ENCODE measurements around the gene ITIH4.
A peak's percentile ranks its signal among the peaks of the same experiment; 100 is the strongest.

ITIH4 gene

DNA sequence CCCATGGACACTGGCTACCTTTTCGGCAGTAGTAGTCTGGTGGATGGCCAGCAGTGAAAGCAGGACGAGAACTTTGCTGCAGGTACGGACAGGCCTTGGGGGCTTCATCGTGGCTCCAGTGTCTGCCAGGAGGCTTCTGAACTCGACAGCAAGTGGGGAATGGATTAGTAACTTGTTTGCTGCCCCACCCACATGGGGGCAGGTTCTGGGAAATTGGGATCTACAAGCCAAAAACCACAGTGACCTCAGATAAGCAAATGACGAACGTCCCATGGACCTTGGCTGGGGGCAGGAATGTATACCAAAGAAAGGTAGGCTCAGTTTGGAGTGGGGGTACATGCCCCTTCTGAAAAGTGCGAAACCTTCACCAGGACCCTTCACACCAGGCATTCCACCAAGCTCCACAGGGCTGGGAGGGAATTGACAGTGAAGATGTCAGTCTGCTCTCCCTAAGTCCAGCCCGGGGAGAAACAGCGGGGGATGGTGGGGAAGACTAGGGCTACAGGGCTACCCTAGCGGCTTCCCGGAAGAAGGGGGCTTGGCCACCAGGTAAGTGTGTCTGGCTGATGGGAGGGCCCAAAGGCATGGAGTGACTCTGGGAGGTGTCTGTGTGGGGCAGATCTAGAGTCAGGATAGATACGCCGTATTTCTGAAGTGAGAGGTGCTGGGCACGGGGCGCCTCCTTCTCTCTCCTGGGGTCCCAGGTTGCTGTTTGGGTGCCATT is at the start of gene ITIH4:
Gene ITIH4, minus strand, starts transcription at position 138 of the 724 bp plus-strand sequence. Its CDS starts 30 bp downstream, at position 108.
- peaks cover 0 to 5% of the 10 kb centered on the region in 2 experiments; a peak in 1 of 3 replicates for H3K36me3 ChIP-seq (ENCODE audit: control insufficient read depth in 2 of 2, insufficient read depth in 1 of 2, low read length in 2 of 2)
- no peak within 1 kb of the TSS for H3K4me3 ChIP-seq (ENCODE audit: low read depth, low read length)
- H3K4me1 ChIP-seq (ENCODE audit: control insufficient read depth, insufficient read depth, low read length): peaks cover 12% of the 10 kb centered on the region; the same call in 1 of the 2 replicates
- ChIA-PET CTCF (interaction anchor here (0.6 to 0.8 kb wide), 2 partner anchors 9 to 30 kb away, joined by 3 to 4 read pairs; no protein-coding TSS in a partner anchor), POLR2A (interaction anchor here (0.5 kb wide), 1 partner anchor 156 kb away, joined by 3 read pairs; no protein-coding TSS in a partner anchor)
- no peak for TF ChIP-seq ZNF555 (tag by site-specific recombination; conservative IDR thresholded peaks at IDR 0.05)
- TF ChIP-seq, protein P1, sequence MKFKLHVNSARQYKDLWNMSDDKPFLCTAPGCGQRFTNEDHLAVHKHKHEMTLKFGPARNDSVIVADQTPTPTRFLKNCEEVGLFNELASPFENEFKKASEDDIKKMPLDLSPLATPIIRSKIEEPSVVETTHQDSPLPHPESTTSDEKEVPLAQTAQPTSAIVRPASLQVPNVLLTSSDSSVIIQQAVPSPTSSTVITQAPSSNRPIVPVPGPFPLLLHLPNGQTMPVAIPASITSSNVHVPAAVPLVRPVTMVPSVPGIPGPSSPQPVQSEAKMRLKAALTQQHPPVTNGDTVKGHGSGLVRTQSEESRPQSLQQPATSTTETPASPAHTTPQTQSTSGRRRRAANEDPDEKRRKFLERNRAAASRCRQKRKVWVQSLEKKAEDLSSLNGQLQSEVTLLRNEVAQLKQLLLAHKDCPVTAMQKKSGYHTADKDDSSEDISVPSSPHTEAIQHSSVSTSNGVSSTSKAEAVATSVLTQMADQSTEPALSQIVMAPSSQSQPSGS (tag by site-specific recombination; IDR thresholded peaks at IDR 0.05; ENCODE audit: low read depth): no peak
- TF ChIP-seq ZNF785 (tag by site-specific recombination; IDR thresholded peaks at IDR 0.05): no peak
- 0 out of 2 replicates have a peak, but pooled peaks have one; percentile 24 for TF ChIP-seq ZFHX2 (tag by site-specific recombination; conservative IDR thresholded peaks at IDR 0.05)
- no peak for TF ChIP-seq ZFP69B (tag by site-specific recombination; IDR thresholded peaks at IDR 0.05)
- TF ChIP-seq WT1 (tag by site-specific recombination; IDR thresholded peaks at IDR 0.05): no peak
- TF ChIP-seq, protein P2, sequence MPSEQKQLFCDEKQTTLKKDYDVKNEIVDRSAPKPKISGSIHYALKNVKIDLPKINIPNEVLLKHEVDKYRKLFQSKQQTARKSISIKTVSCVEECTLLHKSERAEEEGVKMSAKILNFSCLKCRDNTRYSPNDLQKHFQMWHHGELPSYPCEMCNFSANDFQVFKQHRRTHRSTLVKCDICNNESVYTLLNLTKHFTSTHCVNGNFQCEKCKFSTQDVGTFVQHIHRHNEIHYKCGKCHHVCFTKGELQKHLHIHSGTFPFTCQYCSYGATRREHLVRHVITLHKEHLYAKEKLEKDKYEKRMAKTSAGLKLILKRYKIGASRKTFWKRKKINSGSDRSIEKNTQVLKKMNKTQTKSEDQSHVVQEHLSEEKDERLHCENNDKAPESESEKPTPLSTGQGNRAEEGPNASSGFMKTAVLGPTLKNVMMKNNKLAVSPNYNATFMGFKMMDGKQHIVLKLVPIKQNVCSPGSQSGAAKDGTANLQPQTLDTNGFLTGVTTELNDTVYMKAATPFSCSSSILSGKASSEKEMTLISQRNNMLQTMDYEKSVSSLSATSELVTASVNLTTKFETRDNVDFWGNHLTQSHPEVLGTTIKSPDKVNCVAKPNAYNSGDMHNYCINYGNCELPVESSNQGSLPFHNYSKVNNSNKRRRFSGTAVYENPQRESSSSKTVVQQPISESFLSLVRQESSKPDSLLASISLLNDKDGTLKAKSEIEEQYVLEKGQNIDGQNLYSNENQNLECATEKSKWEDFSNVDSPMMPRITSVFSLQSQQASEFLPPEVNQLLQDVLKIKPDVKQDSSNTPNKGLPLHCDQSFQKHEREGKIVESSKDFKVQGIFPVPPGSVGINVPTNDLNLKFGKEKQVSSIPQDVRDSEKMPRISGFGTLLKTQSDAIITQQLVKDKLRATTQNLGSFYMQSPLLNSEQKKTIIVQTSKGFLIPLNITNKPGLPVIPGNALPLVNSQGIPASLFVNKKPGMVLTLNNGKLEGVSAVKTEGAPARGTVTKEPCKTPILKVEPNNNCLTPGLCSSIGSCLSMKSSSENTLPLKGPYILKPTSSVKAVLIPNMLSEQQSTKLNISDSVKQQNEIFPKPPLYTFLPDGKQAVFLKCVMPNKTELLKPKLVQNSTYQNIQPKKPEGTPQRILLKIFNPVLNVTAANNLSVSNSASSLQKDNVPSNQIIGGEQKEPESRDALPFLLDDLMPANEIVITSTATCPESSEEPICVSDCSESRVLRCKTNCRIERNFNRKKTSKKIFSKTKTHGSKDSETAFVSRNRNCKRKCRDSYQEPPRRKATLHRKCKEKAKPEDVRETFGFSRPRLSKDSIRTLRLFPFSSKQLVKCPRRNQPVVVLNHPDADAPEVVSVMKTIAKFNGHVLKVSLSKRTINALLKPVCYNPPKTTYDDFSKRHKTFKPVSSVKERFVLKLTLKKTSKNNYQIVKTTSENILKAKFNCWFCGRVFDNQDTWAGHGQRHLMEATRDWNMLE (tag by site-specific recombination; conservative IDR thresholded peaks at IDR 0.05; ENCODE audit: low read depth): no peak
- no peak for TF ChIP-seq SCRT2 (tag by site-specific recombination; IDR thresholded peaks at IDR 0.05)
- TF ChIP-seq ZNF624 (tag by site-specific recombination; IDR thresholded peaks at IDR 0.05): no peak
- no peak for TF ChIP-seq ZNF221 (tag by site-specific recombination; IDR thresholded peaks at IDR 0.05; ENCODE audit: borderline replicate concordance)
- TF ChIP-seq ZNF544 (tag by site-specific recombination; IDR thresholded peaks at IDR 0.05): no peak
- no peak for TF ChIP-seq TCF7L2 (IDR thresholded peaks at IDR 0.05; ENCODE audit: borderline replicate concordance, low read depth, low read length)
- TF ChIP-seq, protein P3, sequence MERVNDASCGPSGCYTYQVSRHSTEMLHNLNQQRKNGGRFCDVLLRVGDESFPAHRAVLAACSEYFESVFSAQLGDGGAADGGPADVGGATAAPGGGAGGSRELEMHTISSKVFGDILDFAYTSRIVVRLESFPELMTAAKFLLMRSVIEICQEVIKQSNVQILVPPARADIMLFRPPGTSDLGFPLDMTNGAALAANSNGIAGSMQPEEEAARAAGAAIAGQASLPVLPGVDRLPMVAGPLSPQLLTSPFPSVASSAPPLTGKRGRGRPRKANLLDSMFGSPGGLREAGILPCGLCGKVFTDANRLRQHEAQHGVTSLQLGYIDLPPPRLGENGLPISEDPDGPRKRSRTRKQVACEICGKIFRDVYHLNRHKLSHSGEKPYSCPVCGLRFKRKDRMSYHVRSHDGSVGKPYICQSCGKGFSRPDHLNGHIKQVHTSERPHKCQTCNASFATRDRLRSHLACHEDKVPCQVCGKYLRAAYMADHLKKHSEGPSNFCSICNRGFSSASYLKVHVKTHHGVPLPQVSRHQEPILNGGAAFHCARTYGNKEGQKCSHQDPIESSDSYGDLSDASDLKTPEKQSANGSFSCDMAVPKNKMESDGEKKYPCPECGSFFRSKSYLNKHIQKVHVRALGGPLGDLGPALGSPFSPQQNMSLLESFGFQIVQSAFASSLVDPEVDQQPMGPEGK (tag by site-specific recombination; IDR thresholded peaks at IDR 0.05): 0 out of 2 replicates have a peak, but pooled peaks have one; percentile 22
- TF ChIP-seq ZNF629 (tag by site-specific recombination; IDR thresholded peaks at IDR 0.05): 0 out of 2 replicates have a peak, but pooled peaks have one; percentile 14
- no peak for TF ChIP-seq ZNF596 (tag by site-specific recombination; IDR thresholded peaks at IDR 0.05)
- TF ChIP-seq ZBTB8A (tag by site-specific recombination; IDR thresholded peaks at IDR 0.05): no peak
- TF ChIP-seq ZNF600 (tag by site-specific recombination; IDR thresholded peaks at IDR 0.05): peak; percentile 49; the same call in 1 of the 2 replicates
- TF ChIP-seq, protein P4, sequence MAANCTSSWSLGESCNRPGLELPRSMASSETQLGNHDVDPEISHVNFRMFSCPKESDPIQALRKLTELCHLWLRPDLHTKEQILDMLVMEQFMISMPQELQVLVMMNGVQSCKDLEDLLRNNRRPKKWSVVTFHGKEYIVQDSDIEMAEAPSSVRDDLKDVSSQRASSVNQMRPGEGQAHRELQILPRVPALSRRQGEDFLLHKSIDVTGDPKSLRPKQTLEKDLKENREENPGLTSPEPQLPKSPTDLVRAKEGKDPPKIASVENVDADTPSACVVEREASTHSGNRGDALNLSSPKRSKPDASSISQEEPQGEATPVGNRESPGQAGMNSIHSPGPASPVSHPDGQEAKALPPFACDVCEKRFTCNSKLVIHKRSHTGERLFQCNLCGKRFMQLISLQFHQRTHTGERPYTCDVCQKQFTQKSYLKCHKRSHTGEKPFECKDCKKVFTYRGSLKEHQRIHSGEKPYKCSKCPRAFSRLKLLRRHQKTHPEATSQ (tag by site-specific recombination; IDR thresholded peaks at IDR 0.05): no peak
- TF ChIP-seq HOXC10 (CRISPR knock-in tag; IDR thresholded peaks at IDR 0.05): no peak
- no peak within 1 kb of the TSS for H3K27ac ChIP-seq (ENCODE audit: extremely low read depth, low read depth, low read length)
- no peaks in the 10 kb centered on the region for H3K9me3 ChIP-seq (ENCODE audit: control insufficient read depth, insufficient read depth, low read depth, low read length)

Measured in HEK293 (cell line).